Activated naive CD8-positive, alpha-beta T cell treated with anti-CD3 and anti-CD28 coated beads, Interleukin-2, amount 10 ng/mL, durations not matched to agents 7 days and 5 days (primary cell): ENCODE results near the gene KLHL8. TPM values are rescaled to one million over a fixed set of nuclear protein-coding genes. Genes with fewer than 3 reads are reported as not detected.

Experiments used
- ATAC-seq: fragments of 150-1000 bp; cut with Tn5 transposase; one replicate; pipeline ENCODE4 v1.10.0; 2021; ENCODE audit warnings: low read depth, moderate library complexity
- POLR2A ChIA-PET: fragments of 350-600 bp; sonication (Branson Sonifier 250); formaldehyde crosslinking; loops from one replicate; lab custom pipeline; 2021; ENCODE audit warnings: antibody characterized with exemption; lab: Charles Lee
- DNase-seq: peaks from one replicate; pipeline ENCODE4 v3.0.0; 2021
- H3K27ac Mint-ChIP-seq: one replicate; pipeline ENCODE4 v1.8.0; 2022; ENCODE audit warnings: mild to moderate bottlenecking, mixed read lengths
- H3K27me3 Mint-ChIP-seq: one replicate; pipeline ENCODE4 v1.8.0; 2022; ENCODE audit warnings: mild to moderate bottlenecking, moderate library complexity, mixed read lengths
- H3K36me3 Mint-ChIP-seq: one replicate; pipeline ENCODE4 v1.8.0; 2021; ENCODE audit warnings: mild to moderate bottlenecking, mixed read lengths
- H3K4me1 Mint-ChIP-seq: one replicate; pipeline ENCODE4 v1.8.0; 2021; ENCODE audit warnings: mixed read lengths
- H3K4me3 Mint-ChIP-seq: one replicate; pipeline ENCODE4 v1.8.0; 2022; ENCODE audit warnings: mild to moderate bottlenecking, moderate library complexity, mixed read lengths
- H3K9me3 Mint-ChIP-seq: one replicate; pipeline ENCODE4 v1.8.0; 2021; ENCODE audit warnings: mixed read lengths
- total RNA-seq, 2 experiments: library from RNA; stranded (reverse); gene quantifications; one replicate each; pipeline ENCODE4 v1.2.3, GENCODE V29; 2021

Gene KLHL8
- total RNA-seq, 2 experiments from 2014 or later: 12.6 to 13.7 TPM

- ATAC-seq: no peak
- Mint-ChIP-seq H3K4me1 (no peaks in the 10 kb centered on the region), H3K36me3 (peaks cover 4% of the 10 kb centered on the region), H3K27ac (no peak overlapping the region), H3K27me3 (peaks cover 11% of the 10 kb centered on the region), H3K9me3 (peaks cover 10% of the 10 kb centered on the region), H3K4me3 (no peak overlapping the region)
- POLR2A ChIA-PET: no interaction called here
- DNase-seq: no peak
These were observed 20.9 kb upstream of the KLHL8 start for GRCh38 chr4:87241336-87241735.

GRCh38 chr4:87240341-87240740, 19.9 kb upstream of the KLHL8 start:
- ATAC-seq (no peak), DNase-seq (no peak)
- POLR2A ChIA-PET: no interaction called here
- no peak overlapping the region for H3K27ac Mint-ChIP-seq
- H3K36me3 Mint-ChIP-seq: peaks cover 4% of the 10 kb centered on the region
- H3K4me3 Mint-ChIP-seq: no peak overlapping the region
- H3K27me3 Mint-ChIP-seq: peaks cover 11% of the 10 kb centered on the region
- peaks cover under 1% of the 10 kb centered on the region for H3K4me1 Mint-ChIP-seq
- peaks cover 10% of the 10 kb centered on the region for H3K9me3 Mint-ChIP-seq

GRCh38 chr4:87239821-87240220, 19.4 kb upstream of the KLHL8 start:
- ATAC-seq: no peak
- peaks cover 2% of the 10 kb centered on the region for H3K4me1 Mint-ChIP-seq
- DNase-seq: no peak
- H3K9me3 Mint-ChIP-seq: peaks cover 10% of the 10 kb centered on the region
- H3K27ac Mint-ChIP-seq: no peak overlapping the region
- POLR2A ChIA-PET: no interaction called here
- no peak overlapping the region for H3K4me3 Mint-ChIP-seq
- H3K36me3 Mint-ChIP-seq: peaks cover 4% of the 10 kb centered on the region
- peaks cover 11% of the 10 kb centered on the region for H3K27me3 Mint-ChIP-seq

GRCh38 chr4:87239194-87239593, 18.8 kb upstream of the KLHL8 start:
- H3K36me3 Mint-ChIP-seq: peaks cover 4% of the 10 kb centered on the region
- peaks cover 8% of the 10 kb centered on the region for H3K27me3 Mint-ChIP-seq
- no peak overlapping the region for H3K27ac Mint-ChIP-seq
- H3K4me1 Mint-ChIP-seq: peaks cover 2% of the 10 kb centered on the region
- H3K4me3 Mint-ChIP-seq: no peak overlapping the region
- H3K9me3 Mint-ChIP-seq: peaks cover 10% of the 10 kb centered on the region
- POLR2A ChIA-PET: no interaction called here
- ATAC-seq: no peak
- DNase-seq: no peak

- H3K27me3 Mint-ChIP-seq: peaks cover 9% of the 10 kb centered on the region
- H3K4me1 Mint-ChIP-seq: peaks cover 2% of the 10 kb centered on the region
- no peaks in the 10 kb centered on the region for H3K9me3 Mint-ChIP-seq
- ATAC-seq (no peak), DNase-seq (no peak)
- no peak overlapping the region for H3K4me3 Mint-ChIP-seq
- no peaks in the 10 kb centered on the region for H3K36me3 Mint-ChIP-seq
- no peak overlapping the region for H3K27ac Mint-ChIP-seq
- POLR2A ChIA-PET: no interaction called here
These were observed 16.4 kb upstream of the KLHL8 start for GRCh38 chr4:87236861-87237260.

- Mint-ChIP-seq H3K4me3 (peak overlapping the region; percentile 85), H3K27ac (no peak overlapping the region), H3K27me3 (peaks cover 15% of the 10 kb centered on the region), H3K4me1 (peaks cover 2% of the 10 kb centered on the region), H3K36me3 (no peaks in the 10 kb centered on the region), H3K9me3 (no peaks in the 10 kb centered on the region)
- ATAC-seq (no peak), DNase-seq (no peak)
- POLR2A ChIA-PET: no interaction called here
These were observed 14.7 kb upstream of the KLHL8 start for GRCh38 chr4:87235020-87235671.

DNA sequence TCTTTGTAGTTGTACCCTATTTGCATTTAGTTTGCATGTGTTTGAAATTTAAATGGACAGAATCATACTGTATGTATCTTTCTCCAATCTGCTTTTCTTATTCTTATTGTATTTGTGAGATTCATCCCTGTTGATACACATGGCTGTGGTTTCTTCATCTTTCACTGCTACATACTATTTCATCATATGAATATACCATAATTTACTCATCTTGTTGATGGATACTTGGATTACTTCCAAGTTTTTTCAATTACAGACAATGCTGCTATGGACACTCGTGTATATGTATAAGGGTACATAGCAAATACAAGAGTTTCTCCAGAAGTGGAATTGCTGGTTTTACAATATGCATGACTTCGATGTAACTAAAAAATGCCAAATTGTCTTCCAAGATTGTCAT, 11.8 kb upstream of the KLHL8 start:
- Mint-ChIP-seq H3K4me3 (no peak overlapping the region), H3K9me3 (no peaks in the 10 kb centered on the region)

DNA sequence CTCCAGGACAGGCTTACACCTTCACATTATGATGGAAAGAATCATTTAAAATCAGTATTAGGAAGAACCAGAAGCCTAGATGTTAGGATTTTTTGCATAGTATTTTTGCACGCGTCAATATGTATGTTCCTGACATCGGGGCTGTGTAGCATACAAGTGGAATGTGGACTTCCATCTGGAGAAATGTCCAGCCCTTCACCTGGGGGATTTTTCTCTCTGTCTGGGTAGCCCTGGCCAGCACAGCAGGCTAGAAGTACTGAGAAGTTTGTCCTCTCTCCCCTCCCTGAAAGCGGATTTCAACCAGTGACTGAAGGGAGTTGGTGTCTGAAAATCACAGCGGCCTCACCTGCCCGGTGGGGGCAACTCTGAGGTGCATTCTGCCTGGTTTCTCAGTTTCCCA, 10.4 kb upstream of the KLHL8 start:
- ATAC-seq (no peak), DNase-seq (no peak)
- POLR2A ChIA-PET: no interaction called here
- Mint-ChIP-seq H3K36me3 (no peaks in the 10 kb centered on the region), H3K4me1 (peaks cover 2% of the 10 kb centered on the region), H3K27me3 (peaks cover 18% of the 10 kb centered on the region), H3K27ac (no peak overlapping the region), H3K9me3 (no peaks in the 10 kb centered on the region), H3K4me3 (no peak overlapping the region)

More for the DNA sequence above, 11.8 kb upstream of the KLHL8 start:
- H3K4me1 Mint-ChIP-seq: peaks cover 2% of the 10 kb centered on the region
- no peak for ATAC-seq
- H3K36me3 Mint-ChIP-seq: no peaks in the 10 kb centered on the region
- no peak overlapping the region for H3K27ac Mint-ChIP-seq
- no peak for DNase-seq
- H3K27me3 Mint-ChIP-seq: peaks cover 16% of the 10 kb centered on the region
- POLR2A ChIA-PET: no interaction called here

DNA sequence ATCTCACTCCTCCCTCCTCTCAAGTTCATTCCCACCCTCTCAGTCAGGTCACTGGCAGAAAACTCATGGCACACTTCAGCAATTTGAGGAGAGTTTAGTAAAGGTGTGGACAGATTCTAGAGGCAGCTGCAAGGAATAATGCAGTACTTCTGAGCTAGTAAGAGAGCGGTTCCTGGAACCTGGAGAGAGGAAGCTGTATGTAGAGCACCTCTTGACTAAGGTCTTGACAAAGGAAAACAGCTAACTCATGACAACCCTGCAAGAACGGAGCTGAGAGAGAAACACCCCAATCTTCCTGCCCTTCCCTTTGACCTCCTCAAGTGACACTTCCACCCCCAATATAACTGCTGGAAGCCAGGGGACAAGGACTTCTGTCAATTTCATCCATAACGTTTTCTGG, 9.6 kb upstream of the KLHL8 start:
- ATAC-seq: no peak
- Mint-ChIP-seq H3K4me1 (no peaks in the 10 kb centered on the region), H3K27me3 (peaks cover 18% of the 10 kb centered on the region), H3K27ac (no peak overlapping the region), H3K4me3 (no peak overlapping the region), H3K36me3 (no peaks in the 10 kb centered on the region), H3K9me3 (no peaks in the 10 kb centered on the region)
- POLR2A ChIA-PET: no interaction called here
- no peak for DNase-seq

DNA sequence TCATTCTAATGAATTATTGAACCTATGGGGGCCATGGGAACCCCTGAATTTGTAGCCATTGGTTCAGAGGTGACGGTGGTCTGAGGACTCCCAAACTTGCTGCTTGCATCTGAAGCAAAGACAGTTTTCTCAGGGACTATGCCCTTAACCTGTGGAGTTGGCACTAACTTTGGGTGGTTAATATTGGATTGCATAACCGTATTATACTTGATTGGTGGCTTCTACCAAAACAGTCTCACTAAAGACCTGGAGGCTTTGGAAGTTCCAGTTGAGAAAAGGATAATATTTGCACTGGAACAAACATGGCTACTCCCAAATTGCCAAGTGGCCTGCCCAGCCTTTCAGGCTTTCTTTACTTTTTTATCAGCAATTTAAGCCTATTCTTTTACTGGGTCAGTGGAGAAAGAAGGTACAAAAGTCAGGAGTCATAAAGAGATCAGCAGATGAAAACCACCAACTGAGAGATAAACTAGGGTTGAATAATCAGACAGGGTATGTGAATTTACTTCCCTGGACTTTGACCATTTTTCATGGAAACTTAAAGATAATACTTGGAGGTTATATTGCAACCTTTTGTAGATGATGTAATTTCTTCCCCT, 7.9 kb upstream of the KLHL8 start:
- Mint-ChIP-seq H3K9me3 (no peaks in the 10 kb centered on the region), H3K4me3 (no peak overlapping the region), H3K27me3 (peaks cover 18% of the 10 kb centered on the region), H3K4me1 (no peaks in the 10 kb centered on the region), H3K36me3 (no peaks in the 10 kb centered on the region), H3K27ac (no peak overlapping the region)
- DNase-seq (no peak), ATAC-seq (no peak)
- POLR2A ChIA-PET: no interaction called here

- DNase-seq (no peak), ATAC-seq (peak; percentile 10)
- H3K4me3 Mint-ChIP-seq: no peak overlapping the region
- no peaks in the 10 kb centered on the region for H3K36me3 Mint-ChIP-seq
- H3K4me1 Mint-ChIP-seq: no peaks in the 10 kb centered on the region
- peaks cover 15% of the 10 kb centered on the region for H3K27me3 Mint-ChIP-seq
- POLR2A ChIA-PET: no interaction called here
- no peak overlapping the region for H3K27ac Mint-ChIP-seq
- H3K9me3 Mint-ChIP-seq: no peaks in the 10 kb centered on the region
These were observed 7.3 kb upstream of the KLHL8 start for GRCh38 chr4:87227751-87228151.

- Mint-ChIP-seq H3K27me3 (peaks cover 11% of the 10 kb centered on the region), H3K27ac (no peak overlapping the region), H3K9me3 (no peaks in the 10 kb centered on the region), H3K4me3 (no peak overlapping the region), H3K4me1 (no peaks in the 10 kb centered on the region), H3K36me3 (no peaks in the 10 kb centered on the region)
- no peak for DNase-seq
- POLR2A ChIA-PET: no interaction called here
- no peak for ATAC-seq
These were observed 5.5 kb upstream of the KLHL8 start for GRCh38 chr4:87225936-87226335.

DNA sequence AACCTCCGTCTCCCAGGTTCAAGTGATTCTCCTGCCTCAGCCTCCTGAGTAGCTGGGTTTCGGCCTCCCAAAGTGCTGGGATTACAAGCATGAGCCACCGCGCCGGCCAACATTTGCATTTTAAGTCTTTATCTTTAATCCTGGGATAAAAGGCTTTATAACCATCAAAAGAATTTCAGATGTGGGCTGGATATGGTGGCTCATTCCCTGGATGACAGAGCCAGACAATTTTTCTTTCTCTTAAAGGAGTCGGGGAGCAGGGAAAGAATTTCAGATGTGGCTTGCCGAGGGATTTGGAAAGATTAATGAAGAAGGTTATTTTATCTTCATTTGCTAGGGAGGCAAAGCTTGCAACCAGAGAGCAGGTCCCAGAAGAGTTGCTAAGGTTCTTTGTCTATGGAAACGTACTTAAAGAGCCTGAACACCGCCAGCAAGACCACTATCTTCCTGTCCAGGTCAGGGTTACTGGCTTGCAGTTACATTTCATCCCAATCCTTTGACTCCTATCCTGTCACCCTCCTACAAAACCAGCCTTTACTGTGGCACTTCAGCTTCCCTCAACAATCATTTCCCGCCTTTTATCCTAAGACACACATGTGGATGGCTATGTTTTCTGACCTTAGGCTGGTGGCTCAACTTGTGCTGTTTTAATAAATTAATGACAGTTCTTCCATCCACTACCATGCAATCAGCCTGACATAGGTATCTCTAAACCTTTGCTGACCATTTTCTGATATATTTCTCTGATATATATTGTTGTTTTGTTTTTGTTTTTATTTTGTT, 3.9 kb upstream of the KLHL8 start:
- no peak for DNase-seq
- Mint-ChIP-seq H3K9me3 (no peaks in the 10 kb centered on the region), H3K4me1 (peaks cover 2% of the 10 kb centered on the region), H3K27me3 (peaks cover 7% of the 10 kb centered on the region), H3K36me3 (no peaks in the 10 kb centered on the region), H3K4me3 (no peak overlapping the region), H3K27ac (no peak overlapping the region)
- POLR2A ChIA-PET: no interaction called here
- no peak for ATAC-seq
